ENCODE results near the gene ITPR2. TPM values are rescaled to one million over a fixed set of nuclear protein-coding genes. Genes with fewer than 3 reads are reported as not detected.

Gene ITPR2
- total and polyA plus RNA-seq, 2 of the 13 experiments (the other 11 are each of a cell fraction or from before 2014, with no cell fraction given), result 31.9 to 81.9 TPM

GRCh38 chr12:26537126-26537525 is 295.9 kb downstream of the ITPR2 start:
- Histone ChIP-seq H3K27ac (ENCODE audit: extremely low read length, insufficient read depth, low read length) (no peak overlapping the region), H3K4me2 (ENCODE audit: low read depth, low read length) (no peak overlapping the region), H3K4me1 (ENCODE audit: insufficient read depth, low read length) (peaks cover 16% of the 10 kb centered on the region), H2AFZ (ENCODE audit: low read length) (no peak overlapping the region), H3K9me3 (ENCODE audit: low read length) (no peaks in the 10 kb centered on the region), H3K79me2 (ENCODE audit: insufficient read depth, low read length) (no peaks in the 10 kb centered on the region), H3K36me3 (replicated peaks in 1 of 2; ENCODE audit: control insufficient read depth in 1 of 2, insufficient read depth in 2 of 2, low read length in 2 of 2) (peaks cover 14 to 28% of the 10 kb centered on the region in 2 experiments; a peak in 4 of 5 replicates), H4K20me1 (ENCODE audit: insufficient read depth, low read length) (no peaks in the 10 kb centered on the region), H3K9ac (ENCODE audit: insufficient read depth, low read depth, low read length) (no peak overlapping the region), H3K4me3 (replicated peaks in 1 of 3; ENCODE audit: insufficient read depth in 1 of 3, low read depth in 2 of 3, low read length in 3 of 3) (no peak overlapping the region), H3K27me3 (ENCODE audit: control insufficient read depth in 1 of 2, insufficient read depth in 2 of 2, low read length in 2 of 2) (no peaks in the 10 kb centered on the region)
- intact Hi-C loops (cut with micrococcal nuclease; ENCODE audit: unreplicated experiment) (no loop called here), in situ Hi-C loops (cut with HindIII; ENCODE audit: extremely low pct_ligation_motif_present, low pct_unique_long_range_greater_than_20kb) (no loop called here)
- no peak for FAIRE-seq
- BruUV-seq (replicated peaks), result no TSS peak
- CTCF ChIA-PET (ENCODE audit: low intra/inter-chr PET ratio, low total read pairs), result no interaction called here
- DNase-seq (ENCODE audit: low spot score), result no peak
- no peak for ATAC-seq
- WGBS (ENCODE audit: low lambda C conversion rate), result 100% methylated on average over 2 of the region's 2 CpGs
- POLR2A ChIA-PET, result no interaction called here
- no peak for TF ChIP-seq ZNF570 (CRISPR knock-in tag; IDR thresholded peaks at IDR 0.05; ENCODE audit: borderline replicate concordance)
- no peak for TF ChIP-seq TAF15 (IDR thresholded peaks at IDR 0.05; ENCODE audit: low read depth, low read length, poor library complexity, severe bottlenecking)
- no peak for TF ChIP-seq MXD3 (CRISPR knock-in tag; IDR thresholded peaks at IDR 0.05)
- no peak for TF ChIP-seq GZF1 (CRISPR knock-in tag; IDR thresholded peaks at IDR 0.05)
- TF ChIP-seq ZFP90 (CRISPR knock-in tag; IDR thresholded peaks at IDR 0.05; ENCODE audit: borderline replicate concordance), result no peak
- TF ChIP-seq RERE (CRISPR knock-in tag; IDR thresholded peaks at IDR 0.05; ENCODE audit: low read depth), result no peak
- TF ChIP-seq ZFP36L1 (CRISPR knock-in tag; IDR thresholded peaks at IDR 0.05), result no peak
- TF ChIP-seq HIC2 (CRISPR knock-in tag; IDR thresholded peaks at IDR 0.05; ENCODE audit: low read depth), result no peak
- TF ChIP-seq ZKSCAN5 (CRISPR knock-in tag; IDR thresholded peaks at IDR 0.05), result no peak
- no peak for TF ChIP-seq IKZF1 (IDR thresholded peaks at IDR 0.05)
- no peak for TF ChIP-seq NCOA2 (CRISPR knock-in tag; IDR thresholded peaks at IDR 0.05)
- TF ChIP-seq THYN1 (CRISPR knock-in tag; IDR thresholded peaks at IDR 0.05; ENCODE audit: borderline replicate concordance, low read depth), result no peak
- TF ChIP-seq HNRNPH1 (optimal IDR thresholded peaks at IDR 0.05; ENCODE audit: low read depth, low read length), result no peak
- TF ChIP-seq ZNF878 (CRISPR knock-in tag; IDR thresholded peaks at IDR 0.05), result no peak
- no peak for TF ChIP-seq HNF1B (CRISPR knock-in tag; IDR thresholded peaks at IDR 0.05)
- no peak for TF ChIP-seq JUN (CRISPR knock-in tag; IDR thresholded peaks at IDR 0.05)
- no peak for TF ChIP-seq MXI1 (IDR thresholded peaks at IDR 0.05; ENCODE audit: borderline replicate concordance, low read depth, low read length)
